H1 (cell line): ENCODE measurements around the gene VAMP2. TPM values are rescaled to one million over a fixed set of nuclear protein-coding genes. Genes with fewer than 3 reads are reported as not detected.

ENCODE experiments used
- CHD2 ChIP-seq: IDR thresholded peaks from 2 replicates; pipeline ENCODE4 v1.6.1; 2012; ENCODE audit warnings: low read length, improper control_type of control experiment
- HDAC2 ChIP-seq, 2 experiments: fragments of 300-600 bp in 1 of 2; sonication (generic) in 1 of 2; IDR thresholded peaks; 2 replicates each; pipeline ENCODE4 v1.6.1; 2011 to 2012; ENCODE audit warnings: low read depth in 2 of 2, low read length in 2 of 2, mild to moderate bottlenecking in 2 of 2, moderate library complexity in 2 of 2, borderline replicate concordance in 1 of 2, inconsistent platforms in 1 of 2
- RXRA ChIP-seq: IDR thresholded peaks from 2 replicates; pipeline ENCODE4 v1.6.1; 2011; ENCODE audit warnings: low read depth, mild to moderate bottlenecking, low read length, moderate library complexity; ENCODE audit not compliant: insufficient read depth
- polyA plus RNA-seq, 7 experiments: library from polyadenylated mRNA; depleted of rRNA in 3 of 7; stranded (reverse) in 5 of 7; unstranded in 2 of 7; fragments of >200 nt in 5 of 7; fragments of 200-250 nt in 2 of 7; gene quantifications; 1 replicate in 5 of 7; 2 replicates in 1 of 7; 4 replicates in 1 of 7; pipeline versions ENCODE4 v1.2.1 to v1.2.3, GENCODE V29; 2011 to 2013; ENCODE audit warnings: missing spikeins in 2 of 7, mixed read lengths in 2 of 7
- total RNA-seq: library from RNA; stranded (reverse); fragmentation: NEBNext Ultra II Directional; extraction: Animal tissue kit (Norgen Biotek cat#: 25700); gene quantifications from 2 replicates; pipeline ENCODE4 v1.2.1, GENCODE V29; 2021
- TF ChIP-seq, protein P1 (sequence below): fragments of 300-600 bp; sonication (generic); IDR thresholded peaks from 2 replicates; pipeline ENCODE4 v1.7.1; 2012; ENCODE audit warnings: low read length, moderate library complexity, mild to moderate bottlenecking, inconsistent platforms; ENCODE audit not compliant: insufficient replicate concordance
- TF ChIP-seq, protein P2 (sequence below), 3 experiments: IDR thresholded peaks; 1 replicate in 2 of 3; 2 replicates in 1 of 3; pipeline versions ENCODE4 v1.5.1 to v1.6.1; 2011; ENCODE audit warnings: low read length in 3 of 3, mild to moderate bottlenecking in 3 of 3, inconsistent platforms in 2 of 3, low read depth in 1 of 3, moderate library complexity in 1 of 3; ENCODE audit not compliant: insufficient read depth in 1 of 3; ENCODE audit errors: control extremely low read depth in 1 of 3

Gene VAMP2
- total and polyA plus RNA-seq, 2 of the 8 experiments (the other 6 are each of a cell fraction or from before 2014, with no cell fraction given): 19.3 to 20.5 TPM

DNA sequence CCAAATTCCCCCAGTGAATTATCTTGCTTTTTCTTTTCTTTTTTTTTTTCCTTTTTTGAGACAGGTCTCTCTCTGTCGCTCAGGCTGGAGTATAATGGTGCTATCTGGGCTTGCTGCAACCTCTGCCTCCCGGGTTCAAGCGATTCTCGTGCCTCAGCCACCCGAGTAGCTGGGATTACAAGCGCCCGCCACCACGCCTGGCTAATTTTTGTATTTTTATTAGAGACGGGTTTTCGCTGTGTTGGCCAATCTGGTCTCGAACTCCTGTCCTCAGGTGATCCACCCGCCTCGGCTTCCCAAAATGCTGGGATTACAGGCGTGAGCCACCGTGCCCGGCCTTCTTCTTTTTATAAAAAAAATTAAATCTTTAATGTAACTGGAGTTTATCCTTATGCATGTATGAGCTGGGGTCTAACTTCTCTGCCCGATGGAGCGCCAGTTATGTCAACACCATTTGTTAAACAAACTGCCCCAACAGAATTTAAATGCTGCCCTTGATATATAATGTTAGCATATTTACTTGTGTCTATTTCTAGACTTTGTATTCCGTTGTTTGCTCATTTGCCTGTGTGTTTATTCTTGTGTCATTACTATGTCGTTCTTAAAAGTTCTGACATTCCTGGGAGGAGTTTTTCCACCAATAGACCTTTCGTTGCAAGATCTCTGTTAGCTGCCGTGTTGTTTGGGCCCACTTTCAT, 48.2 kb upstream of the VAMP2 start (continued):
- TF ChIP-seq, protein P1, sequence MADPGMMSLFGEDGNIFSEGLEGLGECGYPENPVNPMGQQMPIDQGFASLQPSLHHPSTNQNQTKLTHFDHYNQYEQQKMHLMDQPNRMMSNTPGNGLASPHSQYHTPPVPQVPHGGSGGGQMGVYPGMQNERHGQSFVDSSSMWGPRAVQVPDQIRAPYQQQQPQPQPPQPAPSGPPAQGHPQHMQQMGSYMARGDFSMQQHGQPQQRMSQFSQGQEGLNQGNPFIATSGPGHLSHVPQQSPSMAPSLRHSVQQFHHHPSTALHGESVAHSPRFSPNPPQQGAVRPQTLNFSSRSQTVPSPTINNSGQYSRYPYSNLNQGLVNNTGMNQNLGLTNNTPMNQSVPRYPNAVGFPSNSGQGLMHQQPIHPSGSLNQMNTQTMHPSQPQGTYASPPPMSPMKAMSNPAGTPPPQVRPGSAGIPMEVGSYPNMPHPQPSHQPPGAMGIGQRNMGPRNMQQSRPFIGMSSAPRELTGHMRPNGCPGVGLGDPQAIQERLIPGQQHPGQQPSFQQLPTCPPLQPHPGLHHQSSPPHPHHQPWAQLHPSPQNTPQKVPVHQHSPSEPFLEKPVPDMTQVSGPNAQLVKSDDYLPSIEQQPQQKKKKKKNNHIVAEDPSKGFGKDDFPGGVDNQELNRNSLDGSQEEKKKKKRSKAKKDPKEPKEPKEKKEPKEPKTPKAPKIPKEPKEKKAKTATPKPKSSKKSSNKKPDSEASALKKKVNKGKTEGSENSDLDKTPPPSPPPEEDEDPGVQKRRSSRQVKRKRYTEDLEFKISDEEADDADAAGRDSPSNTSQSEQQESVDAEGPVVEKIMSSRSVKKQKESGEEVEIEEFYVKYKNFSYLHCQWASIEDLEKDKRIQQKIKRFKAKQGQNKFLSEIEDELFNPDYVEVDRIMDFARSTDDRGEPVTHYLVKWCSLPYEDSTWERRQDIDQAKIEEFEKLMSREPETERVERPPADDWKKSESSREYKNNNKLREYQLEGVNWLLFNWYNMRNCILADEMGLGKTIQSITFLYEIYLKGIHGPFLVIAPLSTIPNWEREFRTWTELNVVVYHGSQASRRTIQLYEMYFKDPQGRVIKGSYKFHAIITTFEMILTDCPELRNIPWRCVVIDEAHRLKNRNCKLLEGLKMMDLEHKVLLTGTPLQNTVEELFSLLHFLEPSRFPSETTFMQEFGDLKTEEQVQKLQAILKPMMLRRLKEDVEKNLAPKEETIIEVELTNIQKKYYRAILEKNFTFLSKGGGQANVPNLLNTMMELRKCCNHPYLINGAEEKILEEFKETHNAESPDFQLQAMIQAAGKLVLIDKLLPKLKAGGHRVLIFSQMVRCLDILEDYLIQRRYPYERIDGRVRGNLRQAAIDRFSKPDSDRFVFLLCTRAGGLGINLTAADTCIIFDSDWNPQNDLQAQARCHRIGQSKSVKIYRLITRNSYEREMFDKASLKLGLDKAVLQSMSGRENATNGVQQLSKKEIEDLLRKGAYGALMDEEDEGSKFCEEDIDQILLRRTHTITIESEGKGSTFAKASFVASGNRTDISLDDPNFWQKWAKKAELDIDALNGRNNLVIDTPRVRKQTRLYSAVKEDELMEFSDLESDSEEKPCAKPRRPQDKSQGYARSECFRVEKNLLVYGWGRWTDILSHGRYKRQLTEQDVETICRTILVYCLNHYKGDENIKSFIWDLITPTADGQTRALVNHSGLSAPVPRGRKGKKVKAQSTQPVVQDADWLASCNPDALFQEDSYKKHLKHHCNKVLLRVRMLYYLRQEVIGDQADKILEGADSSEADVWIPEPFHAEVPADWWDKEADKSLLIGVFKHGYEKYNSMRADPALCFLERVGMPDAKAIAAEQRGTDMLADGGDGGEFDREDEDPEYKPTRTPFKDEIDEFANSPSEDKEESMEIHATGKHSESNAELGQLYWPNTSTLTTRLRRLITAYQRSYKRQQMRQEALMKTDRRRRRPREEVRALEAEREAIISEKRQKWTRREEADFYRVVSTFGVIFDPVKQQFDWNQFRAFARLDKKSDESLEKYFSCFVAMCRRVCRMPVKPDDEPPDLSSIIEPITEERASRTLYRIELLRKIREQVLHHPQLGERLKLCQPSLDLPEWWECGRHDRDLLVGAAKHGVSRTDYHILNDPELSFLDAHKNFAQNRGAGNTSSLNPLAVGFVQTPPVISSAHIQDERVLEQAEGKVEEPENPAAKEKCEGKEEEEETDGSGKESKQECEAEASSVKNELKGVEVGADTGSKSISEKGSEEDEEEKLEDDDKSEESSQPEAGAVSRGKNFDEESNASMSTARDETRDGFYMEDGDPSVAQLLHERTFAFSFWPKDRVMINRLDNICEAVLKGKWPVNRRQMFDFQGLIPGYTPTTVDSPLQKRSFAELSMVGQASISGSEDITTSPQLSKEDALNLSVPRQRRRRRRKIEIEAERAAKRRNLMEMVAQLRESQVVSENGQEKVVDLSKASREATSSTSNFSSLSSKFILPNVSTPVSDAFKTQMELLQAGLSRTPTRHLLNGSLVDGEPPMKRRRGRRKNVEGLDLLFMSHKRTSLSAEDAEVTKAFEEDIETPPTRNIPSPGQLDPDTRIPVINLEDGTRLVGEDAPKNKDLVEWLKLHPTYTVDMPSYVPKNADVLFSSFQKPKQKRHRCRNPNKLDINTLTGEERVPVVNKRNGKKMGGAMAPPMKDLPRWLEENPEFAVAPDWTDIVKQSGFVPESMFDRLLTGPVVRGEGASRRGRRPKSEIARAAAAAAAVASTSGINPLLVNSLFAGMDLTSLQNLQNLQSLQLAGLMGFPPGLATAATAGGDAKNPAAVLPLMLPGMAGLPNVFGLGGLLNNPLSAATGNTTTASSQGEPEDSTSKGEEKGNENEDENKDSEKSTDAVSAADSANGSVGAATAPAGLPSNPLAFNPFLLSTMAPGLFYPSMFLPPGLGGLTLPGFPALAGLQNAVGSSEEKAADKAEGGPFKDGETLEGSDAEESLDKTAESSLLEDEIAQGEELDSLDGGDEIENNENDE: no peak
- TF ChIP-seq, protein P2, sequence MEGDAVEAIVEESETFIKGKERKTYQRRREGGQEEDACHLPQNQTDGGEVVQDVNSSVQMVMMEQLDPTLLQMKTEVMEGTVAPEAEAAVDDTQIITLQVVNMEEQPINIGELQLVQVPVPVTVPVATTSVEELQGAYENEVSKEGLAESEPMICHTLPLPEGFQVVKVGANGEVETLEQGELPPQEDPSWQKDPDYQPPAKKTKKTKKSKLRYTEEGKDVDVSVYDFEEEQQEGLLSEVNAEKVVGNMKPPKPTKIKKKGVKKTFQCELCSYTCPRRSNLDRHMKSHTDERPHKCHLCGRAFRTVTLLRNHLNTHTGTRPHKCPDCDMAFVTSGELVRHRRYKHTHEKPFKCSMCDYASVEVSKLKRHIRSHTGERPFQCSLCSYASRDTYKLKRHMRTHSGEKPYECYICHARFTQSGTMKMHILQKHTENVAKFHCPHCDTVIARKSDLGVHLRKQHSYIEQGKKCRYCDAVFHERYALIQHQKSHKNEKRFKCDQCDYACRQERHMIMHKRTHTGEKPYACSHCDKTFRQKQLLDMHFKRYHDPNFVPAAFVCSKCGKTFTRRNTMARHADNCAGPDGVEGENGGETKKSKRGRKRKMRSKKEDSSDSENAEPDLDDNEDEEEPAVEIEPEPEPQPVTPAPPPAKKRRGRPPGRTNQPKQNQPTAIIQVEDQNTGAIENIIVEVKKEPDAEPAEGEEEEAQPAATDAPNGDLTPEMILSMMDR (IDR thresholded peaks at IDR 0.05; ENCODE audit: control extremely low read depth in 1 of 3, insufficient read depth in 1 of 3, low read depth in 1 of 3, low read length in 3 of 3): no peak
- TF ChIP-seq RXRA (no peak), HDAC2 (IDR thresholded peaks at IDR 0.05; ENCODE audit: borderline replicate concordance in 1 of 2, low read depth in 2 of 2, low read length in 2 of 2) (no peak), CHD2 (no peak)
